ENCODE data around the gene FSTL5. TPM values are rescaled to one million over a fixed set of nuclear protein-coding genes. Genes with fewer than 3 reads are reported as not detected.
A peak's percentile ranks its signal among the peaks of the same experiment; 100 is the strongest.

Gene FSTL5
- total RNA-seq, 1 donor from 2014 or later, result 3.3 TPM

DNA sequence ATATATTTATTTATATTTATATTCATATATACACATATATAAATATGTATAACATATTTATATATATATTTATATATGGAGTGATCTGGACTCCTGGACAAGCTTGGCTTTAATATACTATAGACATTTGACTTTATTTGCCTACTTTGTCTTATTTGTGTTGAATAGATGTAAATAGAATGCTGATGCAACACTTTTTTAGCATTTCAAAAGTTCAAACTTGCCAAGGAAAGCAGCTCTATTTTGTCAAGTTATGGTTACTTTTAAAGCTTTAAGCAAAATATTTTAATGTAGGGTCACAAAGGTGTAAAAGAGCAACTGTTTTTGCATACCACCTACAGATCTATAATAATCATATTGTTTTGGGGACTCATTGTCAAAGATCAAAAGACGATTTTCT lies 61.1 kb downstream of the FSTL5 start:
- no peak for DNase-seq

DNA sequence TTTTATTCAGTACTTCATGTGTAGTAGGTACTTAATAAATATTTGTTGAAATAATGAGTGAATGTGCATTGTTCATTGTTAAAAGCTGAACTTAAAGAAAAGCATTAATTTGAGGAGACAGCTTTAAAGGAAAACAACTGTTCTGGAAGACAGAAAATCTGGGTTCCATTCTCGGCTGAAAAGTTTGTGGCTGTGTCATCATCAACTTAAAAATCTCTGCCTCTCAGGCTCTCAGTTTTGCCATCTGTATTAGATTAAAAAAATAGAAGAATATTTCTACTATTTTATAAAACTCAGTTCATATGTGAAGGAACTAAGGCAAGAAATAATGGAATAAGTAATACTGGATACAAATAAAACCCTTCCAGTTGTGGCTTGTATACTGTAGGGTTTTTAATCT lies 62.5 kb downstream of the FSTL5 start:
- no peak for DNase-seq

DNA sequence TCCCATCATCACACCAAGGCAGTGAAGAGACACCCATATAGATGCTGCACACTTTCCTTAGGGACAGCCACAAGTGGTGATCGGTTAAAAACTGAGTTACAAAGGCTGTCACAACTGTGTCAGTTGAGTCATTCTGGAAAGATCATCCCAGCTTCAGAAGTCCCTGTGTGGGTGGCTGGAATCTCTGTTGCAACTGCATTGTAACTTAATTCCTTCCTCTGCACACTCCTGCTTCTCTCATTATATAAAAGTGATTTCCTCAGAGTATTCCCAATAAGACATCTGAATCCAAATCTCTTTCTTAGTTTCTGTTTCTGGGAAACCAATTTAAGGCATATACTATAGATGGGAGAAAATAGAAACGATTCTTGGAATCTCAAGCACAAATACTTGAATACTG lies 88.1 kb downstream of the FSTL5 start:
- DNase-seq, result no peak

DNA sequence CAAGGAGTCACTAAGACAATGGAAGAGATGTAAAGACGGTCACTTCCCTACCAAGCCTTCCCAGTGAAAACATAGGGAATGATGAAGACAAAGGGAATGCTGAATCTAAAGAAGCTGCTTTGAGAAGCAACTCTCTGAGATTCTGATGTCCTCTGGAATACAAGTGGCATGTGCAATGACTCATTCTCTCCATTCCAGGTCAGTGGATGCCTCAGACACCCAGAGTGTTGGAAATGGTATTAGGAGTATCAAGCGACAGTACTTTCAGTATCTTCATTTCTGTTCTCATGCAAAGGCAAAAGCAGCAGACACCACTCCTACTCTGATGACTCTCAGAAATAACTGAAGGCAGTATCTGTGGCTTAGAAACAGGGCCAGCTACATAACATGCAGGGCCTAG lies 102.6 kb downstream of the FSTL5 start:
- peak; percentile 2 for DNase-seq

DNA sequence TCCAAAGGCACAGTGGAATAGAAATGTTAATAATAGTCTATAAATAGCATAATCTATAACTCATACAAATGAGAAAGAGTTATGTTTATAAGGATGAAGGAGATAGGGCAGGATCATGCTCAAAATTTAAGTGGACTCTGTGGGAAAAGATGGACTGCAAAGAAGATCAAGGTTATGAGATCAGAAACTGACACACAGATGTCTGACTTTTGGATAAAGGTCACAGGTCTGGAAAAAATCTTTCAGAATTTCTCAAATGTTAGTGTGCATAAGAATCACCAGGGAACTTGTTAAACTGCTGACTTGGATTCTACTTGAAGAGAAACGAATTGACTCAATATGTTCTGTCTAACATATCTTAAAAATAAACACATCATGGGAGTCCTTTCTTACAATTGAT lies 104.1 kb downstream of the FSTL5 start:
- no peak for DNase-seq

DNA sequence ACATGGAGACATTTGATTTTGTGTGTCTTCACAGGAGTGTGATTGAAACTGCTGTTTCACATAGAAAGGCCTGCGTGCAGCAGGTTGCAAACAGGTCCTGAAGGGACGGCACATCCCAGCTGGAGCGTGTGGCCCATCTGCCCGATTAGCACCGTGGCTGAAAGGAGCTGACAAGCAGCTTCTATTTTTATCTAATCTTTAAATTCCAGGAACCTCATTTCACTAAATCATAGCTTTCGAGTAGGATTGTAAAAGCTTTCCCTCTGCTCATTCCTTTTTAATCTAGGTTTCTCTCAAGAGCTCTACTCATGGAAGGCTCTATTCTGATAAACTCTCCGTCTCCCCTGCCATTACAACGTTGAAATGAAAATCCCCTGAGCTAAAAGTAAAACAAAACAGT lies 106.8 kb downstream of the FSTL5 start:
- peak; percentile 3 for DNase-seq

DNA sequence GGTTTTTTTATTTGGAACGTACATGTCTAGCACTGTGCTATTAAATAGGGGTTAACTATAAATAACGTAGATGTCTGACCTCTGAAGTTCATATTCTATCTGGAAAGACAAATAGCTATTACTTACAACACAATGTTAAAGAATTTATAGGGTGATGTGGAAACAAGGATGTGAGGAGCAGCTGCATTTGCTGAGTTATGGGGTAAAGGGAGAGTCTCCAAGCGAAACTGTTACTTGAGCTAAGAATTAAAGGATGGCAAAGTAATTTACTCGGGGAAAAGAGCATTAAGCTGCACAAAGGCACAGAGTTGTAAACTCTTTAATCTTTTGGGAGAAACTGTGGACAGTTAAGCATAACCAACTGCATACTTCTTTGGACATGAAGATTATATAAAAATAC lies 117.7 kb downstream of the FSTL5 start:
- DNase-seq, result no peak

DNA sequence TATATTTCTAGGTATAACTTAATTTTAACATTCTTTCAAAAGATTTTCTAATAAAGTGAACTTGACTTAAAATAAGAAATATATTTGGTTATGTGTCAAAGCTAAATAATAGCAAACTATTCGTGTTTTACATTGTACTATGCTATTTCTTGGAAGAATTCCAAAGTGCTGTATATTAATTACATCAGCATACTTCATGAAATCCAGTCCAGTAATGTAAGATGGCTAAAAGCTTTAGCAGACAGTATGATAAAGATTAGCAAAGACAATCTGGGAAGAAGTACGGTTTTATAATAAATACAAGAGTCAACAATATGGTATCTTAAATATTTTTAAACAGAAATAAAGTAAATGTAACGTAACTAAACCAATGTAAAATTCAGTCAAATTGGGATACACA lies 125.7 kb downstream of the FSTL5 start:
- no peak for DNase-seq

DNA sequence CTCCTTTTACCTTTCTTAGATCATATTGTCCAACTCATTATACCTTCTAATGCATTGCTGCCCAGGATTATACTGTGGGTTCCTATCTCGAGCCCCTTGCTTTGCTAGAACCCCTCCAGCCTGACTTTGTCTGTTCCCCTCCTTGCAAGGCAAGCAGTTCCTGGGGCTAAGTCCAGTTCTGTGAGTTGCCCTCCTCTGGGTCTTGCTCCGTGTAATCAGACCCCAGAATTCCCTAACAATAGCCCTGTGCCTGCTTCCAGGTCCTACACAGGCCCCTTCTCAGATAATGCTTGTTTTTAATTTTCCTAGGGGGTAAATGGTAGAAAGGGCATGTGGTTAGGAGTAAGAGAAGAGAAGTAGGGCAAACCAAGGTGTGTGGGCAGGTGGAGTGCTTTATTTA lies 145.9 kb downstream of the FSTL5 start:
- no peak for DNase-seq

DNA sequence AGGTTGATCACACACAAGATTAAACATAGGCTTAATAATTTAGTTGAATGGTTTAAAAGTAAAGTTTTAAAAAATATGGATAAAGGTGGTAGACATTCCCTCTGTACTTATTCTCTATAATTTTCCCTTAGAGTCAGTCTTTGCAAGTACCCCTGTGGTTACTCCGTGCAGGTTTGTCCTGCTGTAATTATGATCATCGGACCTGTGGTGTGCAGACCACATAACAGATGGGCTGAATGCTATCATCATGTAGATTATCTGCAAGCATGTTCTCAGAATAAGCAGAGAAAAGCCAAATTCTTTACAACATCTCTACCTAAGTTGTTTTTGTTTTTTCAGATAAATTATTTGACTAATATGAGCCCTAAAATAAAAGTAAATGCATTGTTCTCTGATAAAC lies 146.8 kb downstream of the FSTL5 start:
- DNase-seq, result no peak

DNA sequence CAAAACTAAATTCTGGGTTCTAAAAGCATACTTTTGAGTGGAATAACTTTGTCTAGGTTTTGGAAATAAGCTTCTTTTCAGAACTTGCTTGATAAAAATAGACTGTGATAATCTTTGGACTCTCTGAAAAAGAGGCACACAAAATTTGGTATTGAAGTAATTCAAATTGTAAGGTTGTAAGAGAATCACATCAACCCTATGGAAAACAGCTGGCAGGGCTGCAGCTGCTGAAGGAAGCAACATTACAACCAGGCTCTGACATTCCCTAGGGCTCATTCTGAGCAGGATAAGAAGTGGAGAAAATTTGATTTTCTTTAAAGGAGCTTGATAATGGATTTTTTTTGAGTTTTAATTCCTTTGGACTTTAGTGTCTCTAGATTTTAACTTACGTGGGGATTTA lies 147.6 kb downstream of the FSTL5 start:
- peak; percentile 79 for DNase-seq

DNA sequence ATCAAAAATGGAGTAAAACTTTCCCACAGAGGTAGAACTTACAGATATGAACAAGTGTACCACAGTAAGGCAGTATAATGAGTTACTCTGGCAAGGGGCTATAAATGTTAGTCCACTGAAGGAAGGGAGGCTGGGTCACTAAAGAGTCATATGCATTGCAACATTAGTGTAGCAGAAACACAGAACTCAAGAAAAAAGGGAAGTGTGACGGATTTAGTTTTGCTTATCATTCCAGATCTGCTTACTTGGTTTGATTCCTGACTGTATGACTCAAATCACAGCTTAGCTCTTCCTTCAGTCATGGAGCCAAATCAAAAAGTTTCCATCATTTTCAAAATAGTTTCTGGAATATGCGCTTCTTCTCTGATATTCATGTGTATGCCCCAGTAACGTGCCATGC lies 148.7 kb downstream of the FSTL5 start:
- no peak for DNase-seq

DNA sequence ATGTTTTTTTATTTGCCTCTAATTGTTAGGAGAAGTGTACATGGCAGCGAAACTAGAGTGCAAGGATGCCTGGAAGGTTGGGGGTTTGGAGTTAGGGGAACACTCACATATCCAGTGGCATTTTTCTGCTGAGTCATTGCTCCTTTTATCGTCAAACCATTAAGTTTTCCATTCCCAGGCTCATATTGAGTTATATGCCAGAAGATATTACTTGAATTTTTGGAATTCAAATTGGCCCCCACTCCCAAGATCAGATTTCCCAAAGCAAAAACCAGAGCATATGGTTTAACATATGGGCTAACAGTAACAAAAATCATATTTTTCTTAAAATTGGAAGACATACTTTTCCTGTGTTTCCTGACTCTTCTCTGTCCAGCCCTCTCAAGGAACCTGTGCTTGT lies 152.7 kb downstream of the FSTL5 start:
- no peak for DNase-seq

DNA sequence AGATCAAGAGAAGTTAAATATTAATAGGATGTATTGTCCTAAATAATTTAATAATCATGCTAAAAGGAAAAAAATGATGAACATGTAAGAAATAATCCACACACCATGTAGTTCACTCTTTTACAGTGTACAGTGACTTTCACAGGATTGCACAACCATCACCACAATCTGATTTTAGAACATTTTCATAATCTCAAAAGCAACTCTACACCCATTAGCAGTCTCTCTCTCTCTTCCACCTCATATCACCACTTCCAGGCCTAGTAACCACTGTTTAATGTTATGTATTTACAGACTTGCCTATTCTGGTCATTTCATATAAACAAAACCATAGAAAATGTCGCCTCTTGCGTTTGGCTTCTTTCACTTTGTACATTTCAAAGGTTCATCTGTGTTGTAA lies 153.4 kb downstream of the FSTL5 start:
- no peak for DNase-seq

DNA sequence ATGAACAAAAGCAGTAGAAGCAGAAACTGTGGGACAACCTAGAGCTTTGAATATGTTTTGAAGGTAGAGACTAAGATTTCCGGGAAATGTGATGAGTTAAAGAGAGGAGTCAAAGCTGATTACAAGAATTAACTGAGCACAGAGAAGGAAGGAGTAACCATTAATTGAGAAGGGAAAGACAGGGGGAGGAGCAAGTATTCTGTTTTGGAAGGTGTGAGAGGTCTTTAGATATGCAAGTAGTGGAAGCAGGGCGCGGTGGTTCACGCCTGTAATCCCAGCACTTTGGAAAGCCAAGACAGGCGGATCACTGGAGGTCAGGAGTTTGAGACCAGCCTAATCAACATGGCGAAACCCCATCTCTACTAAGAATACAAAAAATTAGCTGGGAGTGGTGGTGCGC lies 171.5 kb downstream of the FSTL5 start:
- DNase-seq, result no peak

DNA sequence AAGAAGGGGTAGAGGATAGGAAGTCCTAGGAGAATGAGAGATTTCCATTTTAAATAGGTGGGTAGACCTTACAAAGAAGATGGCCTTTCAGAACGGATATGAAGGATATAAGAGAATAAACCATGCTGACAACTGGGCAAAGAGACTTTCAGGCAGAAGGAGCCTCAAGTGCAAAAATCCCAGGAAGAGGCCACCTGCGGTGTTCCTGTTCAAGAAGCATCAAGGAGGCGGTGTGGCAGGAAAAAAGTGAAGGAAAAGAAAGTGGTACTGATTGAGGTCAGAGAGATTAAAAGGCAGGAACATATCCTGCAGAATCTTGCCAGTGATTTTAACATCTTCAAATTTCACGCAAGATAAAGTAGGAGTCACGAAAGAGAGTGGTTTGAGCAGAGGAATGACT lies 172.0 kb downstream of the FSTL5 start:
- no peak for DNase-seq

DNA sequence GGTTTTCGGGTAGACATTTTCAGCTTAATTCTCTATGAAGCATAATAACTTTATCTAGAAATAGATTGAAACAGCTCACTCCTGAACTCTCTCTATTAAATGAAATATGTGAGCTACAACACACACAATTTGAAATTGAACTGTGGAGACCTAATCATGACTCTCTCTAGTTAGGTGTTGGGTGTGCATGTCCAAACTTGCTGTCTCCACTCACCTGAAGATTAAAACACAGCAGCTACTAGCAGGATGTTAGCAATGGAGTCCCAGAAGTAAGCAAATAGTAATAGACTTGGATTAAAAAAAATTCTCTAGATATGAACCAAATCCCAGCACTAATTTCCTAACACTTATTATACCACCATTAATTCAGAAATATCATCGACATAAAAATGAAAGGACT lies 173.1 kb downstream of the FSTL5 start:
- no peak for DNase-seq

DNA sequence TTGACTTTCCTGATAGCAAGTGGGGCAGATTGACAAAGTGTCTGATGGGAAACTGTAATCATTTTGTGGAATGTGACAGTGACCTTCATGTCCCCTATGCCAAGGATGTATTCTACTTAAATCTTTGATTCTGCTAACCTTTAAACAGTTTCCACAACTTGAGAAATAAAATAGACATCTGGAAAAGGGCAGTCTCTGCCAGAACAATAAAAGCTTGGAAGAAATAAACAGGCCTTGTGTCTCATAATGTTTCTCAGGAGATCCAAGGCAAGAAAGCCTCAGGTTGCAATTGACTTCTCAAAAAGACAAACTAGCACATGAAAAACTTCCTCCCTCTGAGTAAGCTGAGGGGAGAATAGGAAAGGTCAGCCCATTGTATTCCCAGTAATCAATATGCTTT lies 174.9 kb downstream of the FSTL5 start:
- no peak for DNase-seq

DNA sequence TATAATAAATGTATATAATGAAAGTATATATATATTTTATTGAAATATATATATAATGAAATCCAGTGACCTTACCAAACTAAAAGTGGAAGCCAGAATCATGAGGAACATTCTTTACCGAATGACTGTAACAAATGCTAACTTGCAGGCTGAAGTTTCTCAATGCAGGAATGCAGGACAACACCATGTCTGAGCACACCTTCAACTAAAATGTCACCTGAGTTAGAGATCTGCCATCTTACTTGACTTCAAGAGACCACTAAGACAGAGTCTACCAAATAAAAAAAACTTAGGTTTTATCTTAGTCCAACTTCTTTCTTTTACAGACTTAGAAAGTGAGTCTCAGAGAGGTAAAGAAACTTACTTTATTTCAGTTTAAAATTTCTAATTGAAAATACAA lies 176.2 kb downstream of the FSTL5 start:
- no peak for DNase-seq

DNA sequence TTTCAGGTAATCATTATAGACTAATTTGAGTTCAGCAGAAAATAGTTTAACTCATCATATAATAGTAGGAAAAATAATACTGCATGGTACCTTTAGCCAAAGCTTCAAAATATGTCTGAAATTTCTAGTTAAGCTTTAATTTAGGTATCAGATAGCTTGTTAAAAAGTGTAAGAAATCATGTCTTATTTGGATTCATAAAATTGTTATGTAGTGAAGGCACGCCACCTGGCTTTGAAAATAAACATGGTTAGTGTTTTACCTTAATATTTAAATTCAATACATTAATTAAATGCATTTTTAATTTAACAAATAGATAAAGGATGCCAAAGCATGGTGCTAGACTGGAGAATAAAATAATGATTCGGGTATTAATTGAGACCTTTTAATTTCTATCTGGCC lies 211.4 kb downstream of the FSTL5 start:
- no peak for DNase-seq

DNA sequence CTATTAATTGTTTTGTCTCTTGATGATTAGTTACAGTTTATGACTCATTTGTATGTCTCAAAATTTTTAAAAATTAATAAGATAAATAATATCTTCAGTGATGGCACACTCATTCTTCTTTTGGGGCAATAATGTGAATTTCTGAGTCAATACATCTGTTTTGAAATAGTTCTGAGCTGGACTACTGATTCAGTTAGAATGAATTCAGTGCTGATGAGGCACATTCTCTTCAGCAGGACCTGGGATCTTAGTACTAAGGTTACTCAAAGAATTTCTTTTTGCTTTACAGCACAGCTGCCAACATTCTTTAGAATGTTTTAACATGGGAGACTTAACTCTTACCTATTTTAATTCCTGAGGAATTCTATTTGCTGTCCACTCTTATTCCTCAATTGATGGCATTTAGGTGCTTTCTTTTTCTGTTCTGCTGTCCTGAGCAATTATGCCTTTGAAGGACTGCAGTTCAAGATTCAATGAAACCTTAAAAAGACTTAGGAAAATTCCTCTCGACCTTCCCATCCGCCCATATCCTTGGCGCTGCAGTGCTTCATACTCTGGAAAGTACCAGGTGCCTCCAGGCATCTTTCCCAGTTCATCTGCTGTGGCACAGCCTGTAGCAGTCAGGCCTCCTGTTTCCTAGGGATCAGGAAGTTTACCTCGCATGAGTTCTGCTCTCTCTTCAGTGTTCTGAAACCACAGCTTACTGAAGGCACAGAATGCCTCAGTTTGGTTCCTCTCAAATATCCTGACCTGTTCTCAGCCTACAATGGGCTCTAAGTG lies 213.7 kb downstream of the FSTL5 start:
- no peak for DNase-seq

DNA sequence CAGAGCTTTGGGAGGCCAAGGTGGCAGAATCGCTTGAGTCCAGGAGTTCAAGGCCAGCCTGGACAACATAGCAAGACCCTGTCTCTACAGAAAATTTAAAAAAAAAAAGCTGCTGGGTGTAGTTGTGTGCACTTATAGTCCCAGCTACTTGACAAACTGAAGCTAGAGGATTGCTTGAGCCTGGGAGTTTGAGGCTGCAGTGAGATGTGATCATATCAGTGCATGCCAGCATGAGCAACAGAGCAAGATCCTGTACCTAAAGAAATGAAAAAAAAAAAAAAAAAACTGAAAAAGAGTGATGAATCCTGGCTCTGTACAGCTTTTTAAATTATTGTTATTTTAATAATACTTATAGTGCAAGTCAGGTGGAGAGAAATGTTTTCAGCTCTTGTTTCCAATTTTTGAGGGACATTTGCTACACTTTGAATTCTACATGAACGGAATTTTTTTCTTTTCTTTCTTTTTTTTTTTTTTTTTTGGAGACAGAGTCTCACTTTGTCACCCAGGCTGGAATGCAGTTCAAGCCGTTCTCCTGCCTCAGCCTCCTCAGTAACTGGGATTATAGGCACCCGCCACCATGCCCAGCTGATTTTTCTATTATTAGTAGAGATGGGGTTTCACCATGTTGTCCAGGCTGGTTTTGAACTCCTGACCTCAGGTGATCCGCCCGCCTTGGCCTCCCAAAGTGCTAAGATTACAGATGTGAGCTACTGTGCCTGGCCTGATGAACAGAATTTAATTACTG lies 215.6 kb downstream of the FSTL5 start:
- no peak for DNase-seq

DNA sequence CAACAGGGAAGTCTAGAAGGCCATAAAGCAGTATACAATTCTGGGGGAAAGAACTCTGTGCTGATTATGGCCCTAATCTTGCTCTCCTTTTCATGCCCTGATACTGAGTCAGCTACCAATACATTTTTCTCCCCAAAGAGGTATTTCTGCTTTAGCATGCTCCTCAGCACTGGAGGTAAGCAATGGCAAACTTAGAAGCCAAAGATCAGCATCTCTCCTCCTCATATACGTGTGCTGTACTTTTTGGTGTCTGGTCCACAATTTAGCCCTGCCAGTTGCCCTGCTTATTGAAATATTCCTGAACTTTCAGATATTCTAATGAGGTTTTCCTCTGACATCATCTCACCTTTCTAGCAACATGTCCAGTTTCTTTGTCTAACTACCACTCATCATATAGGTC lies 226.2 kb downstream of the FSTL5 start:
- no peak for DNase-seq
